ENCODE measurements around the gene TSPAN12. TPM values are rescaled to one million over a fixed set of nuclear protein-coding genes. Genes with fewer than 3 reads are reported as not detected.

Gene TSPAN12
- total RNA-seq, 1 experiment from 2014 or later = 7.4 TPM

GRCh38 chr7:120843109-120843508 is 14.8 kb downstream of the TSPAN12 start:
- DNase-seq (ENCODE audit: low read depth) = no peak

- DNase-seq (ENCODE audit: low read depth) = no peak
These were observed 15.8 kb downstream of the TSPAN12 start for GRCh38 chr7:120842121-120842621.

- DNase-seq (ENCODE audit: low read depth) = no peak
These were observed 16.3 kb downstream of the TSPAN12 start for GRCh38 chr7:120841608-120842007.

GRCh38 chr7:120838281-120838682 is 19.7 kb downstream of the TSPAN12 start:
- no peak for DNase-seq (ENCODE audit: low read depth)

- DNase-seq (ENCODE audit: low read depth) = no peak
These were observed 20.3 kb downstream of the TSPAN12 start for GRCh38 chr7:120837599-120837998.

- no peak for DNase-seq (ENCODE audit: low read depth)
These were observed 21.3 kb downstream of the TSPAN12 start for GRCh38 chr7:120836556-120837115.

GRCh38 chr7:120834726-120835125 is 23.2 kb downstream of the TSPAN12 start:
- no peak for DNase-seq (ENCODE audit: low read depth)

GRCh38 chr7:120833546-120833945 is 24.4 kb downstream of the TSPAN12 start:
- DNase-seq (ENCODE audit: low read depth) = no peak

GRCh38 chr7:120832803-120833202 is 25.1 kb downstream of the TSPAN12 start:
- DNase-seq (ENCODE audit: low read depth) = no peak

GRCh38 chr7:120831260-120831659 is 26.7 kb downstream of the TSPAN12 start:
- DNase-seq (ENCODE audit: low read depth) = no peak

- no peak for DNase-seq (ENCODE audit: low read depth)
These were observed 28.5 kb downstream of the TSPAN12 start for GRCh38 chr7:120829487-120829886.

GRCh38 chr7:120828528-120828927 is 29.4 kb downstream of the TSPAN12 start:
- DNase-seq (ENCODE audit: low read depth) = no peak

- DNase-seq (ENCODE audit: low read depth) = no peak
These were observed 30.4 kb downstream of the TSPAN12 start for GRCh38 chr7:120827371-120828118.

GRCh38 chr7:120825576-120825975 is 32.4 kb downstream of the TSPAN12 start:
- no peak for DNase-seq (ENCODE audit: low read depth)

- no peak for DNase-seq (ENCODE audit: low read depth)
These were observed 32.8 kb downstream of the TSPAN12 start for GRCh38 chr7:120825152-120825551.

- no peak for DNase-seq (ENCODE audit: low read depth)
These were observed 38.1 kb downstream of the TSPAN12 start for GRCh38 chr7:120819861-120820260.

- DNase-seq (ENCODE audit: low read depth) = no peak
These were observed 40.1 kb downstream of the TSPAN12 start for GRCh38 chr7:120817851-120818250.

- no peak for DNase-seq (ENCODE audit: low read depth)
These were observed 43.5 kb downstream of the TSPAN12 start for GRCh38 chr7:120814253-120814939.

- DNase-seq (ENCODE audit: low read depth) = no peak
These were observed 44.2 kb downstream of the TSPAN12 start for GRCh38 chr7:120813546-120814252.

GRCh38 chr7:120813089-120813488 is 44.9 kb downstream of the TSPAN12 start:
- no peak for DNase-seq (ENCODE audit: low read depth)

- no peak for DNase-seq (ENCODE audit: low read depth)
These were observed 48.7 kb downstream of the TSPAN12 start for GRCh38 chr7:120809260-120809659.

GRCh38 chr7:120807390-120807789 is 50.6 kb downstream of the TSPAN12 start:
- no peak for DNase-seq (ENCODE audit: low read depth)
